Measurements from ENCODE around the gene KRT76.
"Not testable (repeated sequence)": the region's sequence is repeated elsewhere in the genome, so short reads cannot be mapped to it uniquely, and the experiment has no call there.

The KRT76 gene

GRCh38 chr12:52754135-52754534, 23.0 kb downstream of the KRT76 start:
- Histone ChIP-seq H3K4me1 (ENCODE audit: control insufficient read depth, low read depth, low read length) (no peaks in the 10 kb centered on the region), H3K18ac (ENCODE audit: low read length) (no peak overlapping the region), H3K4me2 (ENCODE audit: low read length) (no peak overlapping the region), H3K36me3 (ENCODE audit: control insufficient read depth, insufficient read depth, low read length) (no peaks in the 10 kb centered on the region), H3K27me3 (ENCODE audit: insufficient read depth, low read length, poor library complexity) (no peaks in the 10 kb centered on the region), H3K4ac (ENCODE audit: low read depth, low read length) (no peak overlapping the region), H3K56ac (ENCODE audit: low read length) (no peak overlapping the region), H2AK5ac (ENCODE audit: low read length) (no peak overlapping the region), H3K9ac (ENCODE audit: low read length) (no peak overlapping the region), H2BK15ac (replicated peaks; ENCODE audit: low read depth) (no peak overlapping the region), H4K5ac (ENCODE audit: low read length) (no peak overlapping the region), H3K27ac (ENCODE audit: low read depth, low read length) (no peak overlapping the region), H3K23ac (ENCODE audit: low read length) (no peak overlapping the region), H2BK5ac (ENCODE audit: low read length) (no peak overlapping the region), H3K4me3 (ENCODE audit: low read length) (no peak overlapping the region), H3K79me2 (ENCODE audit: control insufficient read depth, insufficient read depth, low read length) (no peaks in the 10 kb centered on the region), H4K8ac (ENCODE audit: low read depth, low read length) (no peak overlapping the region), H3K79me1 (ENCODE audit: low read length) (no peaks in the 10 kb centered on the region), H2BK120ac (ENCODE audit: low read depth, low read length) (no peak overlapping the region)
- no peak for DNase-seq

DNA sequence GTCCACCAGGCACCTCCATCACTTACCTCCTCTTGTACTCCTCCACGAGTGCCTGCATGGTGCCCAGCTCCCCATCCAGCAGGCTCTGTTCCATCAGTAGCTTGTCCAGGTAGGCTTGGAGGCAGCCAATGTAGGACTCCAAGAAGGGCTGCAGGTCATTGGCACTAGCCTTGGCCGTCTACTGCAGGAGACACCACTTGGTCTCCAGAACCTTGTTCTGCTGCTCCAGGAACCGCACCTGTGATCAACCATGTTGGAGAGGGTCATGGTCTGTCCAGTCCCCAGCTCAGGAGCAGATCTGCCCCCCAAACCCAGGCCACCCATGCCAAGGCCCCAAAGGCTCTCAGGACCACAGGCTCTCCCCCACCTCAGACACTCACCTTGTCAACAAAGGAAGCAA, 23.9 kb downstream of the KRT76 start:
- H3K4ac ChIP-seq (ENCODE audit: low read depth, low read length) = no peak overlapping the region
- no peak overlapping the region for H3K18ac ChIP-seq (ENCODE audit: low read length)
- no peaks in the 10 kb centered on the region for H3K79me2 ChIP-seq (ENCODE audit: control insufficient read depth, insufficient read depth, low read length)
- H2BK120ac ChIP-seq (ENCODE audit: low read depth, low read length) = no peak overlapping the region
- H3K27me3 ChIP-seq (ENCODE audit: insufficient read depth, low read length, poor library complexity) = no peaks in the 10 kb centered on the region
- H3K23ac ChIP-seq (ENCODE audit: low read length) = no peak overlapping the region
- no CpG with 5 or more reads among the region's 3 CpGs for WGBS (ENCODE audit: extremely low coverage, insufficient coverage, low lambda C conversion rate)
- no peaks in the 10 kb centered on the region for H3K79me1 ChIP-seq (ENCODE audit: low read length)
- no peak overlapping the region for H3K27ac ChIP-seq (ENCODE audit: low read depth, low read length)
- no peak for DNase-seq
- no peaks in the 10 kb centered on the region for H3K36me3 ChIP-seq (ENCODE audit: control insufficient read depth, insufficient read depth, low read length)
- H3K4me2 ChIP-seq (ENCODE audit: low read length) = no peak overlapping the region
- no peak overlapping the region for H2BK5ac ChIP-seq (ENCODE audit: low read length)
- H3K9ac ChIP-seq (ENCODE audit: low read length) = no peak overlapping the region
- H3K4me3 ChIP-seq (ENCODE audit: low read length) = no peak overlapping the region
- no peak overlapping the region for H4K8ac ChIP-seq (ENCODE audit: low read depth, low read length)
- no peak overlapping the region for H2AK5ac ChIP-seq (ENCODE audit: low read length)
- H2BK15ac ChIP-seq (replicated peaks; ENCODE audit: low read depth) = no peak overlapping the region
- H4K5ac ChIP-seq (ENCODE audit: low read length) = no peak overlapping the region
- H3K56ac ChIP-seq (ENCODE audit: low read length) = no peak overlapping the region
- H3K4me1 ChIP-seq (ENCODE audit: control insufficient read depth, low read depth, low read length) = no peaks in the 10 kb centered on the region

- H4K5ac ChIP-seq (ENCODE audit: low read length) = no peak overlapping the region
- H3K4me3 ChIP-seq (ENCODE audit: low read length) = no peak overlapping the region
- no peak overlapping the region for H3K23ac ChIP-seq (ENCODE audit: low read length)
- H3K18ac ChIP-seq (ENCODE audit: low read length) = no peak overlapping the region
- no peaks in the 10 kb centered on the region for H3K79me2 ChIP-seq (ENCODE audit: control insufficient read depth, insufficient read depth, low read length)
- no peak overlapping the region for H2BK15ac ChIP-seq (replicated peaks; ENCODE audit: low read depth)
- no peak overlapping the region for H3K27ac ChIP-seq (ENCODE audit: low read depth, low read length)
- no peak overlapping the region for H3K4me2 ChIP-seq (ENCODE audit: low read length)
- no peaks in the 10 kb centered on the region for H3K27me3 ChIP-seq (ENCODE audit: insufficient read depth, low read length, poor library complexity)
- H3K4ac ChIP-seq (ENCODE audit: low read depth, low read length) = no peak overlapping the region
- no peak overlapping the region for H2BK120ac ChIP-seq (ENCODE audit: low read depth, low read length)
- no peak overlapping the region for H4K8ac ChIP-seq (ENCODE audit: low read depth, low read length)
- DNase-seq = no peak
- no peak overlapping the region for H3K56ac ChIP-seq (ENCODE audit: low read length)
- H3K36me3 ChIP-seq (ENCODE audit: control insufficient read depth, insufficient read depth, low read length) = no peaks in the 10 kb centered on the region
- no peaks in the 10 kb centered on the region for H3K4me1 ChIP-seq (ENCODE audit: control insufficient read depth, low read depth, low read length)
- H2AK5ac ChIP-seq (ENCODE audit: low read length) = no peak overlapping the region
- H3K79me1 ChIP-seq (ENCODE audit: low read length) = no peaks in the 10 kb centered on the region
- no peak overlapping the region for H2BK5ac ChIP-seq (ENCODE audit: low read length)
- no peak overlapping the region for H3K9ac ChIP-seq (ENCODE audit: low read length)
- WGBS (ENCODE audit: extremely low coverage, insufficient coverage, low lambda C conversion rate) = no CpG with 5 or more reads among the region's 2 CpGs
Observed at GRCh38 chr12:52752516-52752915, 24.6 kb downstream of the KRT76 start.

GRCh38 chr12:52751795-52752194, 25.4 kb downstream of the KRT76 start:
- Histone ChIP-seq H3K4me2 (ENCODE audit: low read length) (no peak overlapping the region), H3K27me3 (ENCODE audit: insufficient read depth, low read length, poor library complexity) (no peaks in the 10 kb centered on the region), H3K56ac (ENCODE audit: low read length) (no peak overlapping the region), H3K36me3 (ENCODE audit: control insufficient read depth, insufficient read depth, low read length) (no peaks in the 10 kb centered on the region), H2BK15ac (replicated peaks; ENCODE audit: low read depth) (no peak overlapping the region), H2BK120ac (ENCODE audit: low read depth, low read length) (no peak overlapping the region), H3K4me1 (ENCODE audit: control insufficient read depth, low read depth, low read length) (no peaks in the 10 kb centered on the region), H4K5ac (ENCODE audit: low read length) (no peak overlapping the region), H3K23ac (ENCODE audit: low read length) (no peak overlapping the region), H3K79me1 (ENCODE audit: low read length) (no peaks in the 10 kb centered on the region), H3K18ac (ENCODE audit: low read length) (no peak overlapping the region), H3K9ac (ENCODE audit: low read length) (no peak overlapping the region), H3K27ac (ENCODE audit: low read depth, low read length) (no peak overlapping the region), H3K4ac (ENCODE audit: low read depth, low read length) (no peak overlapping the region), H3K79me2 (ENCODE audit: control insufficient read depth, insufficient read depth, low read length) (no peaks in the 10 kb centered on the region), H2BK5ac (ENCODE audit: low read length) (no peak overlapping the region), H2AK5ac (ENCODE audit: low read length) (no peak overlapping the region), H3K4me3 (ENCODE audit: low read length) (no peak overlapping the region), H4K8ac (ENCODE audit: low read depth, low read length) (no peak overlapping the region)
- no peak for DNase-seq

DNA sequence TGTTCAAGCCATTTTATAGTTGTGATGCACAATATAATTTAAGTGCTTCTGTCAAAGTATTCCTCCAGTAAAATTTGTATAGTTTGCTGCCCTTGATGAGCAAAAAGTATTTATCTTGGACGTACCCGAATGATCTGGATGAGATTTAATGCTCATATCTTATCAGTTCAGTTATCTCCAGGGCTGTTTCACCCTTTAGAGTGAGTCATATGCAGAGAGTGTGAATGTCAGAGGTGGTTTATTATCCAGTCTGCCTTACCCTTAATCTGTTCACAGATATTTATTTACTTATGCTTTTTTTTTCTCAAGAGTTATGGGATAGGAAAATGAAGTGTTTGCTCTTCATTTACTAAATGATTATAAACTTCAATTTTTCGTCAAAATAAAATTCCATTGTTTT, 26.6 kb downstream of the KRT76 start:
- not testable (repeated sequence) for H4K8ac ChIP-seq (ENCODE audit: low read depth, low read length); H3K4ac ChIP-seq (ENCODE audit: low read depth, low read length); H2AK5ac ChIP-seq (ENCODE audit: low read length); H3K79me2 ChIP-seq (ENCODE audit: control insufficient read depth, insufficient read depth, low read length); H3K27me3 ChIP-seq (ENCODE audit: insufficient read depth, low read length, poor library complexity); H2BK15ac ChIP-seq (replicated peaks; ENCODE audit: low read depth); H3K56ac ChIP-seq (ENCODE audit: low read length); H2BK120ac ChIP-seq (ENCODE audit: low read depth, low read length); H2BK5ac ChIP-seq (ENCODE audit: low read length); H3K36me3 ChIP-seq (ENCODE audit: control insufficient read depth, insufficient read depth, low read length); H3K4me2 ChIP-seq (ENCODE audit: low read length); H3K4me3 ChIP-seq (ENCODE audit: low read length); H3K23ac ChIP-seq (ENCODE audit: low read length); H3K9ac ChIP-seq (ENCODE audit: low read length); DNase-seq; H3K18ac ChIP-seq (ENCODE audit: low read length); H3K4me1 ChIP-seq (ENCODE audit: control insufficient read depth, low read depth, low read length); H3K79me1 ChIP-seq (ENCODE audit: low read length); H3K27ac ChIP-seq (ENCODE audit: low read depth, low read length); H4K5ac ChIP-seq (ENCODE audit: low read length)
- no CpG with 5 or more reads among the region's 3 CpGs for WGBS (ENCODE audit: extremely low coverage, insufficient coverage, low lambda C conversion rate)

DNA sequence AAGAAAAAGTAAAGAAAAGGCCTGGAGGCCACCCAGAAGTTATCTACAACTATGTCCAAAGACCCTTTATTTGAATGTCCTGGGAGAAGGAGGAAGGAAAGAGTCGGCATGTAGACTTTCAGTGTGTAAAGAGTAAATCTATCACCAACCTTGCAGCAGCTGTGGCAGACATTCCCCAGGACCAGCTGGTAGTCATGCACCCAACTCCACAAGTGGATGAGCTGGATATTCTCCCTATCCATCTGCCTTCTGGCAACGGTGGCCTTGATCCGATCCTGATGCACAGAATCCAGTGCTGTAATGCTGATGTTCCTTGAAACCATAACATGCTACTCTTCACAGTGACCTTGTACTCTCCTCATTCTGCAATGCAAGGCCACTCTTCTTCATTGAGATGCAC, 27.3 kb downstream of the KRT76 start:
- Histone ChIP-seq H3K79me1 (ENCODE audit: low read length) (no peaks in the 10 kb centered on the region), H4K8ac (ENCODE audit: low read depth, low read length) (no peak overlapping the region), H4K5ac (ENCODE audit: low read length) (no peak overlapping the region), H3K27me3 (ENCODE audit: insufficient read depth, low read length, poor library complexity) (no peaks in the 10 kb centered on the region), H3K4me3 (ENCODE audit: low read length) (no peak overlapping the region), H3K4me2 (ENCODE audit: low read length) (no peak overlapping the region), H2BK5ac (ENCODE audit: low read length) (no peak overlapping the region), H3K23ac (ENCODE audit: low read length) (no peak overlapping the region), H3K4ac (ENCODE audit: low read depth, low read length) (no peak overlapping the region), H3K79me2 (ENCODE audit: control insufficient read depth, insufficient read depth, low read length) (no peaks in the 10 kb centered on the region), H3K56ac (ENCODE audit: low read length) (no peak overlapping the region), H3K27ac (ENCODE audit: low read depth, low read length) (no peak overlapping the region), H3K18ac (ENCODE audit: low read length) (no peak overlapping the region), H2BK120ac (ENCODE audit: low read depth, low read length) (no peak overlapping the region), H2BK15ac (replicated peaks; ENCODE audit: low read depth) (no peak overlapping the region), H3K4me1 (ENCODE audit: control insufficient read depth, low read depth, low read length) (no peaks in the 10 kb centered on the region), H2AK5ac (ENCODE audit: low read length) (no peak overlapping the region), H3K36me3 (ENCODE audit: control insufficient read depth, insufficient read depth, low read length) (no peaks in the 10 kb centered on the region), H3K9ac (ENCODE audit: low read length) (no peak overlapping the region)
- WGBS (ENCODE audit: extremely low coverage, insufficient coverage, low lambda C conversion rate) = no CpG with 5 or more reads among the region's 3 CpGs
- no peak for DNase-seq

All from mesendoderm (in vitro differentiated cells).